ENCODE results near the gene ABLIM2.
"Not testable (repeated sequence)": the region's sequence is repeated elsewhere in the genome, so short reads cannot be mapped to it uniquely, and the experiment has no call there.

ABLIM2 gene

GRCh38 chr4:7956934-7957656 is 201.5 kb downstream of the ABLIM2 start:
- ATAC-seq (no peak), DNase-seq (no peak)
- H3K27ac Mint-ChIP-seq: no peak overlapping the region
- H3K4me3 Mint-ChIP-seq: no peak overlapping the region
- H3K4me1 Mint-ChIP-seq: peaks cover 54% of the 10 kb centered on the region
- H3K9me3 Mint-ChIP-seq: peaks cover 0 to 10% of the 10 kb centered on the region in 2 donors
- H3K27me3 Mint-ChIP-seq: peaks cover 22% of the 10 kb centered on the region

GRCh38 chr4:7956270-7956808 is 202.3 kb downstream of the ABLIM2 start:
- Mint-ChIP-seq H3K4me3 (no peak overlapping the region), H3K27ac (no peak overlapping the region), H3K9me3 (peaks cover 4 to 17% of the 10 kb centered on the region in 2 donors), H3K27me3 (peaks cover 22% of the 10 kb centered on the region), H3K4me1 (peaks cover 47% of the 10 kb centered on the region)
- ATAC-seq (no peak), DNase-seq (no peak)

GRCh38 chr4:7955393-7955792 is 203.2 kb downstream of the ABLIM2 start:
- no peak for ATAC-seq
- DNase-seq: no peak
- Mint-ChIP-seq H3K4me3 (no peak overlapping the region), H3K27me3 (peaks cover 25% of the 10 kb centered on the region), H3K4me1 (peaks cover 38% of the 10 kb centered on the region), H3K9me3 (peaks cover 4 to 27% of the 10 kb centered on the region in 2 donors), H3K27ac (no peak overlapping the region)

- ATAC-seq: no peak
- Mint-ChIP-seq H3K9me3 (peaks cover 4 to 28% of the 10 kb centered on the region in 2 donors), H3K27me3 (peaks cover 37% of the 10 kb centered on the region), H3K4me1 (peaks cover 32% of the 10 kb centered on the region), H3K27ac (no peak overlapping the region), H3K4me3 (no peak overlapping the region)
- DNase-seq: no peak
These were observed 206.0 kb downstream of the ABLIM2 start for GRCh38 chr4:7952615-7953014.

- H3K4me1 Mint-ChIP-seq: peaks cover 20% of the 10 kb centered on the region
- ATAC-seq: no peak
- H3K4me3 Mint-ChIP-seq: no peak overlapping the region
- DNase-seq: no peak
- H3K27me3 Mint-ChIP-seq: peaks cover 24% of the 10 kb centered on the region
- no peak overlapping the region for H3K27ac Mint-ChIP-seq
- H3K9me3 Mint-ChIP-seq: peaks cover 4 to 28% of the 10 kb centered on the region in 2 donors
These were observed 208.1 kb downstream of the ABLIM2 start for GRCh38 chr4:7950301-7951092.

- Mint-ChIP-seq H3K27me3 (peaks cover 24% of the 10 kb centered on the region), H3K4me3 (no peak overlapping the region), H3K4me1 (peaks cover 20% of the 10 kb centered on the region), H3K9me3 (peaks cover 4 to 28% of the 10 kb centered on the region in 2 donors), H3K27ac (no peak overlapping the region)
- ATAC-seq: no peak
- no peak for DNase-seq
These were observed 208.9 kb downstream of the ABLIM2 start for GRCh38 chr4:7949759-7950158.

- peak; percentile 98 for ATAC-seq
- H3K27ac Mint-ChIP-seq: no peak overlapping the region
- peaks cover 20% of the 10 kb centered on the region for H3K4me1 Mint-ChIP-seq
- DNase-seq: peak in 1 of 2 donors; percentile 51
- peaks cover 4 to 26% of the 10 kb centered on the region in 2 donors for H3K9me3 Mint-ChIP-seq
- H3K4me3 Mint-ChIP-seq: peak overlapping the region; percentile 28 to 47
- H3K27me3 Mint-ChIP-seq: peaks cover 26% of the 10 kb centered on the region
These were observed 210.7 kb downstream of the ABLIM2 start for GRCh38 chr4:7947927-7948326.

- peaks cover 44% of the 10 kb centered on the region for H3K27me3 Mint-ChIP-seq
These were observed 212.8 kb downstream of the ABLIM2 start for GRCh38 chr4:7945709-7946380.

GRCh38 chr4:7944599-7945220 is 213.9 kb downstream of the ABLIM2 start:
- no peak overlapping the region for H3K4me3 Mint-ChIP-seq
- ATAC-seq: no peak
- peaks cover 35% of the 10 kb centered on the region for H3K27me3 Mint-ChIP-seq
- no peak for DNase-seq
- H3K9me3 Mint-ChIP-seq: no peaks in the 10 kb centered on the region
- no peak overlapping the region for H3K27ac Mint-ChIP-seq
- peaks cover 28% of the 10 kb centered on the region for H3K4me1 Mint-ChIP-seq

More at GRCh38 chr4:7945709-7946380, 212.8 kb downstream of the ABLIM2 start:
- DNase-seq (no peak), ATAC-seq (no peak)
- Mint-ChIP-seq H3K4me1 (peaks cover 26% of the 10 kb centered on the region), H3K9me3 (peaks cover 0 to 5% of the 10 kb centered on the region in 2 donors), H3K4me3 (no peak overlapping the region), H3K27ac (no peak overlapping the region)

GRCh38 chr4:7943688-7944087 is 214.9 kb downstream of the ABLIM2 start:
- H3K9me3 Mint-ChIP-seq, H3K4me3 Mint-ChIP-seq, ATAC-seq, H3K27ac Mint-ChIP-seq, DNase-seq: not testable (repeated sequence)
- peaks cover 25% of the 10 kb centered on the region for H3K27me3 Mint-ChIP-seq
- H3K4me1 Mint-ChIP-seq: peaks cover 18% of the 10 kb centered on the region

GRCh38 chr4:7943211-7943610 is 215.4 kb downstream of the ABLIM2 start:
- DNase-seq (no peak), ATAC-seq (no peak)
- Mint-ChIP-seq H3K9me3 (no peaks in the 10 kb centered on the region), H3K4me1 (peaks cover 17% of the 10 kb centered on the region), H3K27ac (no peak overlapping the region), H3K4me3 (no peak overlapping the region), H3K27me3 (peaks cover 21% of the 10 kb centered on the region)

GRCh38 chr4:7941965-7942496 is 216.6 kb downstream of the ABLIM2 start:
- no peak overlapping the region for H3K4me3 Mint-ChIP-seq
- H3K27ac Mint-ChIP-seq: no peak overlapping the region
- H3K27me3 Mint-ChIP-seq: peaks cover 21% of the 10 kb centered on the region
- H3K4me1 Mint-ChIP-seq: peaks cover 25% of the 10 kb centered on the region
- H3K9me3 Mint-ChIP-seq: no peaks in the 10 kb centered on the region
- ATAC-seq (no peak), DNase-seq (no peak)

GRCh38 chr4:7941111-7941964 is 217.3 kb downstream of the ABLIM2 start:
- DNase-seq (no peak), ATAC-seq (no peak)
- H3K27ac Mint-ChIP-seq: no peak overlapping the region
- peaks cover 32% of the 10 kb centered on the region for H3K4me1 Mint-ChIP-seq
- peaks cover 28% of the 10 kb centered on the region for H3K27me3 Mint-ChIP-seq
- H3K9me3 Mint-ChIP-seq: no peaks in the 10 kb centered on the region
- peak overlapping the region in 1 of 2 donors; percentile 17 for H3K4me3 Mint-ChIP-seq

Data from stimulated activated naive CD8-positive, alpha-beta T cell treated with anti-CD3 and anti-CD28 coated beads, Interleukin-15, amount 100 ng/mL, for 72 hours (primary cell).